Ectodermal cell (in vitro differentiated cells): ENCODE data around the gene KNCN. TPM values are rescaled to one million over a fixed set of nuclear protein-coding genes. Genes with fewer than 3 reads are reported as not detected.

ENCODE experiments used
- H3K27ac ChIP-seq: 2 replicates; pipeline ENCODE4 v1.7.0; 2013; ENCODE audit warnings: mild to moderate bottlenecking, low read depth, low read length; ENCODE audit not compliant: insufficient read depth, poor library complexity, severe bottlenecking
- H3K27me3 ChIP-seq: 2 replicates; pipeline ENCODE4 v1.7.0; 2013; ENCODE audit warnings: mild to moderate bottlenecking, low read length; ENCODE audit not compliant: insufficient read depth, control insufficient read depth, poor library complexity, severe bottlenecking
- H3K36me3 ChIP-seq: one replicate; pipeline ENCODE4 v1.7.0; 2013; ENCODE audit warnings: low read length; ENCODE audit not compliant: control insufficient read depth, insufficient read depth
- H3K4me1 ChIP-seq: one replicate; pipeline ENCODE4 v1.7.0; 2013; ENCODE audit warnings: low read length; ENCODE audit not compliant: control insufficient read depth, insufficient read depth
- H3K4me3 ChIP-seq: 2 replicates; pipeline ENCODE4 v1.7.0; 2013; ENCODE audit warnings: low read depth, low read length, control low read depth; ENCODE audit not compliant: insufficient read depth
- H3K9me3 ChIP-seq: 2 replicates; pipeline ENCODE4 v1.7.0; 2013; ENCODE audit warnings: mild to moderate bottlenecking, low read length, moderate library complexity; ENCODE audit not compliant: control insufficient read depth
- WGBS, 2 experiments: methylation state at CpG; one replicate each; pipeline ENCODE4 v1.1.7; 2013; ENCODE audit warnings: missing lambda C conversion rate in 2 of 2; 5-methylcytosine and 5-hydroxymethylcytosine counted together
- polyA plus RNA-seq, 4 experiments: library from polyadenylated mRNA; stranded (reverse); fragments of 50-300 nt; gene quantifications; one replicate each; pipeline ENCODE4 v1.2.3, GENCODE V29; 2013

KNCN gene
- not detected for polyA plus RNA-seq (2013, experiment 1 of 4)
- polyA plus RNA-seq (2013, experiment 2 of 4): not detected
- polyA plus RNA-seq (2013, experiment 3 of 4): not detected
- not detected for polyA plus RNA-seq (2013, experiment 4 of 4)

DNA sequence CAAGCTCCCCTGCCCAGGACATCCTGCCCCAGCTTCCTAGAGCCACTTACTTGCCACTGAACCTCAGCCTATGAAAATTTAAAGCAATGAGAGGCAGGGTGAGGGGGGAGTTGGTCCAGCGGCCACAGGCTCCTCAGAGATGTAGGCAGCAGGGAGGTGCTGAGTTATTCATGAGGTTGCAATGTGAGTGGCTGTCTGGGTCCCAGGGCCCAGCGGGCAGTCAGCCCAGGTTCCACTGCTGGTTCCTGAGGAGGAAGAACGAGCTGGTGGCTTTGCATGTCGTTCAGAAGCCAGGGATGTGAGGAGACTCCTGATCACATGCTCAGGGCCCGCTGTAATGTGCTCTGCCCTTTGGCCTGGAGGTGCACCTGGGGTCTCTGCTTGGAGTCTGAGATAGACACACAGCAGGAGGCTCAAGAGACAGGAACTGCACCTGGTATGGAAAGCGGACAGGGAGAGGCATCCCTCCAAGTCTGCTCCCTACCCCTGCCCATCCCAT lies at the start of gene KNCN:
Gene KNCN (minus strand): TSS at position 51 of the 499 bp plus-strand sequence. CDS start 432 bp downstream, outside the sequence.
- Histone ChIP-seq H3K27me3 (peaks cover 6% of the 10 kb centered on the region), H3K27ac (no peak within 1 kb of the TSS)

DNA sequence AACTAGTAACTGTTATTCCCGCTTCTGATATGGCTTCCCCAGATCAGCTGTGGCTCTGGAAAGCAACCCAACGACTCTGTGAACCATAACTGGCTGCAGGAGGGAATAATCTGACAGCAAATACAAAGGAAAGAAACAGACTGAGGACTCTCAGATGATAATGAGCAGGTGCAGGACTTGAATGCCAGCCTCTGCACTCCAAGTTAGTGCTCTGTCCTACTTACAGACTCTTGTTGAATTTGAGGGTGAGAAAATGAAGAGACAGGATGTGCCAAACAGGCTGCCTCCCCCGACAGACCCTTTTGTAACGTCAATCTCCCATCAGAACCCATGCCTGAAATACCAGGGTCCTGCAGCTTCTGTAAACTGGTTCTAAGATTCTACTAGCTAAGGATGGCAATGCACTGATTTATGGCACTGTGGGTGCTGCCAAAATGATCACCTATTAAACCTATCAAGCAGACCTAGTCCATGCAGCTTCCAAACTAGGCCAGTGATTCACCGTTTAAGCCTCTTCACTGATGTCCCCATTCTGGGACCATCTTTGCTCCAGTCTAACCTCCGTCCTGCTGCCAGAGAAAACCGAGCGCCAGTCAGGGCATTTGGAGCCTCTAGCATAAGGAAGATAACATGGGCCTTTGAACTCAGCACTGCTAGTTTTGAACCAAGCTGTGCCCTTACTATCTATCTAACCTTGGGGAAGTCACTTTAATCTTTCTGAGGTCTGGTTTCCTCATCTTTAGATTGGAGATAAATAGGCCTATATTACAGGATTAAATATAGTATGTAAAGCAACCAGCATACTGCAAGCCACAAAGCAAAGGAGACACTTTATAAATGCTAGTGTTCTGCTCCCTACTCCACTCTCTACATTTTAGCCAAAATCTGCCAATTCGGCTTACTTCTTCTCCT lies 47.9 kb upstream of the KNCN start:
- no peak overlapping the region for H3K27ac ChIP-seq
- 87 to 88% methylated on average over 9 of the region's 9 CpGs for WGBS, 2 experiments

More for the DNA sequence above, at the start of gene KNCN:
- no peaks in the 10 kb centered on the region for H3K36me3 ChIP-seq
- H3K4me3 ChIP-seq: no peak within 1 kb of the TSS
- peaks cover 9% of the 10 kb centered on the region for H3K4me1 ChIP-seq
- no peaks in the 10 kb centered on the region for H3K9me3 ChIP-seq
- WGBS, 2 experiments: 80 to 82% methylated on average over 6 of the region's 6 CpGs

DNA sequence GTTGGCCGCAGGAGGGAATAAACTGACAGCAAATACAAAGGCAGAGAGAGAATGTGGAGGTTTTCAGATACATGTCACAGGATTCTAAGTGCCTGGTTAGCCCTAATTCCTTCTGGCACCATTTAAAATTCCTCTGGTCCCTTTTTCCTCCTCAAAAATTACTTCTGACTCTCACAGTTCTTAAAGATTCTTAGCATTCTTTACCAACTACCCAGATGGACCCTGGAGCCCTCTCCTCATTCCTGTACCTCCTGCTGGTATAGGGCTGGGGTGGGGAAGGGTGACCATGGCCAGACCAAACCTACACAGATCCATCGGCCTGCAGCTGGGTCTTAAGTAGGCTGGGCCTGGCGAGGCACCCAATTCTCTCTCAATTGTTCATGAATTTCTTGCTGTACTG lies 45.4 kb upstream of the KNCN start:
- Histone ChIP-seq H3K36me3 (peaks cover 5% of the 10 kb centered on the region), H3K9me3 (no peaks in the 10 kb centered on the region), H3K4me3 (no peak overlapping the region), H3K4me1 (peaks cover 3% of the 10 kb centered on the region), H3K27me3 (no peaks in the 10 kb centered on the region), H3K27ac (no peak overlapping the region)
- 92 to 94% methylated on average over 3 of the region's 3 CpGs for WGBS, 2 experiments

More for the DNA sequence above, 47.9 kb upstream of the KNCN start:
- H3K27me3 ChIP-seq: no peaks in the 10 kb centered on the region
- H3K9me3 ChIP-seq: no peaks in the 10 kb centered on the region
- no peak overlapping the region for H3K4me3 ChIP-seq
- peaks cover 3% of the 10 kb centered on the region for H3K4me1 ChIP-seq
- no peaks in the 10 kb centered on the region for H3K36me3 ChIP-seq

DNA sequence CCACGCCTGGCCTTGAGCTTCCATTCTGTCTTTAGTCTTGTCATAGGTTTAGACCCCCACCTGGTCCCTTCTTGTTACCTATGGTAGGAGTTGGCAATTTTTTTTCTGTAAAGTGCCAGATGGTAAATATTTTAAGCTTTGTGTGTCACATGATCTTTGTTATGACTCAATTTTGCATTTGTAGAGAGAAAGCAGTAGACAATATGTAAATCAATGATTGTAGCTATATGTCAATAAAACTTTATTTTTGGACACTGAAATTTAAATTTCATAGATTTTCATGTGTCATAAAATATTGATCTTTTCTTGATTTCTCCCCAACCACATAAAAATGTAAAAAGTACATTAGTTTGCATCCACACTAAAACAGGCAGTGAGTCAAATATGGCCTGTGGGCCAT lies 44.6 kb upstream of the KNCN start:
- Histone ChIP-seq H3K36me3 (peaks cover 5% of the 10 kb centered on the region), H3K27ac (no peak overlapping the region), H3K9me3 (no peaks in the 10 kb centered on the region), H3K4me1 (peaks cover 3% of the 10 kb centered on the region), H3K4me3 (no peak overlapping the region), H3K27me3 (no peaks in the 10 kb centered on the region)
- 94 to 100% methylated on average over 1 of the region's 1 CpG for WGBS, 2 experiments

DNA sequence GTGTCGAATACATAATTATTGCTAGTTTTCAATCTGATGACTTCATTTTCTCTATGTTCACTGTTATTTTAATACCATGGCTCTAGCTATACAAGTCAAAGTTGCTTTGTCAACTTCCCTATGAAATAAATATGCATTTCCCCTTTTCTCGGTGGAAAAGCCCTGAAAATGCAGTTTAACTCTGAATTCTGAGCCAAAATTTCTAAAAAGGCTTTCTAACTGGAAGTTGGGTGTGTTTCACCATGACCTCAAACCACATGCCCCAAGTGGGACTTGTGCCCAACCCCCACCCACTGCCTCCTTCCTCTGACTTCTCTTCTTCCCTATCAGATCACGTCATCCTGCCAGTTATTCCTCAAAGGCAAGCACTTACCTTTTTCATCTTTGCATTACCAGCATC lies 43.7 kb upstream of the KNCN start:
- Histone ChIP-seq H3K4me3 (no peak overlapping the region), H3K4me1 (peaks cover 3% of the 10 kb centered on the region), H3K9me3 (no peaks in the 10 kb centered on the region), H3K27ac (no peak overlapping the region), H3K36me3 (peaks cover 5% of the 10 kb centered on the region), H3K27me3 (no peaks in the 10 kb centered on the region)
- 92 to 93% methylated on average over 3 of the region's 3 CpGs for WGBS, 2 experiments

DNA sequence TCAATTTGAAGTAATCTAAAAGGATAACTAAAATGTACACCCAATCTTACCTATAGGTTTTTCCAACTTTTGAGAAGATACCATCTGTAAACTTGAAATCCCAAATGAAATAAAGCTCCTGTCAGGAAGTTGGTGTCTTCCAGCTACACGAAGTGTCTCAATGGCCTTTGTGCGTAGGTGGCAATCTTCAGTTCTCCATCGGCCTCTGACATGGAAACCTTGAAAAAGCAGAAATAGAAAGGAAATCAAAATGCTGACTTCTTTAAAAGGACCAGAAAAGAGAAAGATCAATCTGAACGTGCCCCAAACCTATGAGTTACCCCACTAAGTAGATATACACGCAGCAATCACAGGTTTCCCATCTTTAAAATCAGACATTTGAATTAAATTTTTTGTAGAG lies 42.6 kb upstream of the KNCN start:
- Histone ChIP-seq H3K4me3 (no peak overlapping the region), H3K9me3 (no peaks in the 10 kb centered on the region), H3K36me3 (peaks cover 5% of the 10 kb centered on the region), H3K27me3 (no peaks in the 10 kb centered on the region), H3K4me1 (peaks cover under 1% of the 10 kb centered on the region), H3K27ac (no peak overlapping the region)
- 98% methylated on average over 4 to 5 of the region's 5 CpGs for WGBS, 2 experiments

DNA sequence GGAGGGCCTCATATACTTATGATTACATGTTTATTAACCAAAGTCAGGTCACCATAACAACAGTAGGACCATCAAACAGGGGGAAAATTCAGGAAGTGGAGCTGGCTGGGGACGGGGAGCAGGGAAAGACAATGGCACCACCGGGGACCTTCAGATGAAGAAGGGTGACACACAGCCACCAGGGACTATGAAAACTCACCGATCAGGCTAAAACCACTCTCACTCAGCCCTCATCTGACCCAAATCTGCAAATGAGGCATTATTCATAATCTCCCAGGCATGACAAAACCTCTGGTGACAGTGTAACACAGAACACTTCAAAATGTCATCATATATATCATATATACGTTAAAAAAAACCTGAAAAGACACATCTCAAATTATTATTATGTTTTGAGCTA lies 41.4 kb upstream of the KNCN start:
- peaks cover 5% of the 10 kb centered on the region for H3K36me3 ChIP-seq
- H3K4me3 ChIP-seq: no peak overlapping the region
- 93 to 97% methylated on average over 4 of the region's 4 CpGs for WGBS, 2 experiments
- H3K27ac ChIP-seq: no peak overlapping the region
- no peaks in the 10 kb centered on the region for H3K4me1 ChIP-seq
- no peaks in the 10 kb centered on the region for H3K9me3 ChIP-seq
- H3K27me3 ChIP-seq: no peaks in the 10 kb centered on the region

DNA sequence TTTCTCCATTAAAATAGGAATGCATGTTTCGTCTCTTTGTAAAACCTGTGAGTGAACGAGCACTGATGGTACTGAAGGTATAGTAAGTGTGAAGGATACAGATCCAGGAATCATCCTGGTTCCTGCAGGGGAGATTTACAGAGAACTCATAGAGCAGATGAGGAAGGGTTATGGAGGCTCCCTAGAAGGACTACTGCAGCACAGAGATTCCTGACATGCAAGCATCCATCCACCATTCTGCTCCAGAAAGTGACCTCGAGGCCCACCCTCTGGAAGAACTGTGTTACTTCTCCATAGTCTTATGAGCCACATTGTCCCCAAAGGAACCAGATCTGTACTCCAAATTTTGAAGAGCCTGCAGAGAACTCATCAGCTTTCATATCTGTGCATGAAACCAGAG lies 38.1 kb upstream of the KNCN start:
- Histone ChIP-seq H3K4me3 (no peak overlapping the region), H3K9me3 (no peaks in the 10 kb centered on the region), H3K36me3 (peaks cover 5% of the 10 kb centered on the region), H3K27me3 (no peaks in the 10 kb centered on the region), H3K27ac (no peak overlapping the region), H3K4me1 (no peaks in the 10 kb centered on the region)
- 95 to 97% methylated on average over 3 of the region's 3 CpGs for WGBS, 2 experiments

DNA sequence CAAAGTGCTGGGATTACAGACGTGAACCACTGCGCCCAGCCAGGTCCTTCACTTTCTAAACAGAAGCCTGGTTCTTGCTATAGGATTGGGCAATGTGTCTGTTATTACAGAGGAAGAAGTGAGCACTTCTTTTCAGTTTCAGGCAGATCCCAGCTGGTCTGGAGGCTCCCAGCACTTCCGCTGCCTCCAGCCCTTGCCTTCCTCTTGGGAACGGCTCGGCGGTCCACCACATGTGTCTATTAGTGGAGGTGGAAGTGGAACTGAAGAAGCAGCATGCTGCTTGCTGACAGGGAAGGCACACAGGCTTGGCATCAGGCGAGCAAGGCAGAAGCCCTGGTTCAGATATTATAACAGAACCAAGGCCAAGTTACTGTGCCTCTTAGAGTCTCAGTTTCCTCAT lies 35.6 kb upstream of the KNCN start:
- H3K27me3 ChIP-seq: no peaks in the 10 kb centered on the region
- H3K36me3 ChIP-seq: no peaks in the 10 kb centered on the region
- no peak overlapping the region for H3K27ac ChIP-seq
- no peaks in the 10 kb centered on the region for H3K9me3 ChIP-seq
- no peak overlapping the region for H3K4me3 ChIP-seq
- WGBS, 2 experiments: 89 to 94% methylated on average over 7 of the region's 7 CpGs
- H3K4me1 ChIP-seq: no peaks in the 10 kb centered on the region

DNA sequence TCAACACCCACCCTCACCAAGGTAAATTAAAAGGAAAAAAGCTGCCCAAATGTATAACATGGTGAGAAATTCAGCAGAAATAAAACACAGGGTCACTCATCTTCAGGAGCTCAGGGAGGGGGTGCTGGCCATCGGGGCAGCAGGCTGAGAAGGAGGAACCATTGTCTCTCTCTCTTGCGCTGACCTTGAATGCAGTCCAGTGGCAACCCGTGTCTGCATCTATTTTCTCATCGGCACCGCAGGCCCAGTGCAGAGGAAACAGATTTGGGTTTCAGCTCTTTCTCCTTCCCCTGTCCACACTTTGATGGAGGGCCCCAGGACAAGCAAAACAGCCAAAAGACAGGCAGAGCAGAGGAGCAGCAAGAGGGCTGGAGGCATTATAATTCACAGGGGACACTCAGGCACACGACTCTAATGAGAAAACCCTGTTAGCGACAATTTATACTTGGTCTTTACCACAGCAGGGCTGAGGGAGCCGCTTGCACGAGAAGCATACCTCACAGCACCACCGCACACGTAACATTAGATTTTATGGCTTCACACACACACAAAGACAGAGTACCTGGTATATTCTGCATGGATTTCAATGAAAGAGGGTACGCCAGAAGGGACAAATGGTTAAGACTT lies 34.0 kb upstream of the KNCN start:
- no peaks in the 10 kb centered on the region for H3K4me1 ChIP-seq
- H3K4me3 ChIP-seq: no peak overlapping the region
- H3K9me3 ChIP-seq: no peaks in the 10 kb centered on the region
- WGBS, 2 experiments: 91 to 93% methylated on average over 11 to 12 of the region's 12 CpGs
- no peak overlapping the region for H3K27ac ChIP-seq
- H3K36me3 ChIP-seq: peaks cover under 1% of the 10 kb centered on the region
- H3K27me3 ChIP-seq: no peaks in the 10 kb centered on the region
